ENCODE results near the gene NME7. TPM values are rescaled to one million over a fixed set of nuclear protein-coding genes. Genes with fewer than 3 reads are reported as not detected.

The NME7 gene
- total RNA-seq, 1 donor from 2014 or later, result 14.5 TPM

- TF ChIP-seq CTCF (IDR thresholded peaks at IDR 0.05), result no peak
- H3K27me3 Mint-ChIP-seq, result peaks cover 24% of the 10 kb centered on the region
These were observed 255.4 kb downstream of the NME7 start for GRCh38 chr1:169112241-169112640.

DNA sequence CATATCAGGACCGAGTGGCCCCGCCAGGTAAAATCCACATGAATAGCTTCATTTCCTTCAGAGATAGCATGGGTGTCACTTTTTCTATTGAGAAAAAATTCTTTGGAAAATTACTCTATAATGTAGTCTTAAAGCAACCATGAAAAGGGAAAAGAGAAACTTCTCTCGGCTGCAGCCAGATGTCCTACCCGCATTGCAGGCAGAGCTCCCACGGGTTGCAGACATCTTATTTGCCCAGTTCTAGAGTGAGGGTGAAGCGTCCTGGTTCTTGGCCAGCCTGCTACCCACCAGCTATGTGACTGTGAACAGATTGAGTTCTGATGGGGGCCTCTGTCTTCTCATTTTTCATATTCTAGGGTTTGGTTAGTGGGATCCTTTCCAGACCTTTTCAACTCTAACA lies 256.1 kb downstream of the NME7 start:
- Mint-ChIP-seq H3K4me1 (peaks cover 15% of the 10 kb centered on the region), H3K27me3 (peaks cover 25% of the 10 kb centered on the region), H3K9me3 (no peaks in the 10 kb centered on the region), H3K27ac (no peak overlapping the region), H3K36me3 (ENCODE audit: low read depth) (no peaks in the 10 kb centered on the region), H3K4me3 (no peak overlapping the region)
- TF ChIP-seq CTCF (IDR thresholded peaks at IDR 0.05), result no peak
- ChIA-PET CTCF (no interaction called here), POLR2A (no interaction called here)
- intact Hi-C loops (cut with micrococcal nuclease), result no loop called here
- DNase-seq (no peak), ATAC-seq (ENCODE audit: low read depth) (no peak)

More at GRCh38 chr1:169112241-169112640, 255.4 kb downstream of the NME7 start:
- no peaks in the 10 kb centered on the region for H3K9me3 Mint-ChIP-seq
- no peak overlapping the region for H3K27ac Mint-ChIP-seq
- ATAC-seq (ENCODE audit: low read depth), result no peak
- DNase-seq, result no peak
- peaks cover 15% of the 10 kb centered on the region for H3K4me1 Mint-ChIP-seq
- H3K36me3 Mint-ChIP-seq (ENCODE audit: low read depth), result no peaks in the 10 kb centered on the region
- POLR2A ChIA-PET, result no interaction called here
- CTCF ChIA-PET, result no interaction called here
- H3K4me3 Mint-ChIP-seq, result no peak overlapping the region
- intact Hi-C loops (cut with micrococcal nuclease), result no loop called here

- no peaks in the 10 kb centered on the region for H3K36me3 Mint-ChIP-seq (ENCODE audit: low read depth)
- H3K9me3 Mint-ChIP-seq, result no peaks in the 10 kb centered on the region
- no peak for DNase-seq
- ATAC-seq (ENCODE audit: low read depth), result no peak
- ChIA-PET POLR2A (no interaction called here), CTCF (no interaction called here)
- no peak overlapping the region for H3K27ac Mint-ChIP-seq
- H3K4me1 Mint-ChIP-seq, result peaks cover 11% of the 10 kb centered on the region
- H3K27me3 Mint-ChIP-seq, result peaks cover 25% of the 10 kb centered on the region
- TF ChIP-seq CTCF (IDR thresholded peaks at IDR 0.05), result no peak
- no peak overlapping the region for H3K4me3 Mint-ChIP-seq
- intact Hi-C loops (cut with micrococcal nuclease), result no loop called here
These were observed 256.7 kb downstream of the NME7 start for GRCh38 chr1:169110689-169111447.

GRCh38 chr1:169110236-169110635 lies 257.4 kb downstream of the NME7 start:
- Mint-ChIP-seq H3K9me3 (no peaks in the 10 kb centered on the region), H3K4me3 (no peak overlapping the region), H3K36me3 (ENCODE audit: low read depth) (no peaks in the 10 kb centered on the region), H3K27me3 (peaks cover 27% of the 10 kb centered on the region), H3K27ac (no peak overlapping the region), H3K4me1 (peaks cover 14% of the 10 kb centered on the region)
- intact Hi-C loops (cut with micrococcal nuclease), result no loop called here
- no peak for ATAC-seq (ENCODE audit: low read depth)
- no peak for TF ChIP-seq CTCF (IDR thresholded peaks at IDR 0.05)
- DNase-seq, result no peak
- CTCF ChIA-PET, result no interaction called here
- POLR2A ChIA-PET, result no interaction called here

- DNase-seq, result no peak
- ChIA-PET CTCF (no interaction called here), POLR2A (no interaction called here)
- intact Hi-C loops (cut with micrococcal nuclease), result loop anchor here (5.0 to 10.0 kb wide), 3 partner anchors 765 to 1175 kb away; partner anchors contain the start of genes DCAF6, KIFAP3 and MPC2
- H3K4me3 Mint-ChIP-seq, result no peak overlapping the region
- no peaks in the 10 kb centered on the region for H3K36me3 Mint-ChIP-seq (ENCODE audit: low read depth)
- TF ChIP-seq CTCF (IDR thresholded peaks at IDR 0.05), result no peak
- no peaks in the 10 kb centered on the region for H3K9me3 Mint-ChIP-seq
- ATAC-seq (ENCODE audit: low read depth), result no peak
- no peak overlapping the region for H3K27ac Mint-ChIP-seq
- peaks cover 31% of the 10 kb centered on the region for H3K27me3 Mint-ChIP-seq
- H3K4me1 Mint-ChIP-seq, result peaks cover 18% of the 10 kb centered on the region
These were observed 257.9 kb downstream of the NME7 start for GRCh38 chr1:169109561-169110134.

Data from activated B cell treated with CpG ODN at 0.5 μM for 24 hours (primary cell).